HCT116 (cell line): Measurements from ENCODE around the gene RET. TPM values are rescaled to one million over a fixed set of nuclear protein-coding genes. Genes with fewer than 3 reads are reported as not detected.

Experiments
- ATAC-seq: fragments of 200-7000 bp; cut with Tn5 transposase; 2 replicates; pipeline ENCODE4 v1.9.1; 2020; ENCODE audit warnings: mild to moderate bottlenecking, moderate library complexity
- BruUV-seq: library from RNA; stranded (reverse); fragments of 400-500 nt; replicated peaks from 2 replicates; lab custom pipeline; 2021; lab: Mats Ljungman, UMichigan
- CTCF ChIA-PET: fragments of 300-600 bp; sonication (Branson Sonifier 250); formaldehyde crosslinking; loops from one replicate; lab custom pipeline; 2021; ENCODE audit warnings: antibody characterized with exemption; lab: Charles Lee
- POLR2A ChIA-PET: fragments of 300-600, 350-600 bp; sonication (Branson Sonifier 250); formaldehyde crosslinking; loops from one replicate; lab custom pipeline; 2021; ENCODE audit warnings: antibody characterized with exemption; lab: Charles Lee
- RAD21 ChIA-PET, 2 experiments: fragments of 300-600 bp; sonication (Branson Sonifier 250); formaldehyde crosslinking; loops; one replicate each; lab custom pipeline; 2023; ENCODE audit warnings: low total read pairs in 2 of 2; ENCODE audit not compliant: uncharacterized antibody in 2 of 2, unreplicated experiment in 2 of 2, low non-redundant PET in 1 of 2; lab: Charles Lee
- DNase-seq: peaks from one replicate; pipeline ENCODE4 v3.0.0-alpha.2; 2010; ENCODE audit warnings: low read depth, low spot score
- H2AFZ ChIP-seq: fragments of 200-600 bp; shearing (Covaris generic), sonication (generic); 2 replicates; pipeline ENCODE4 v1.6.1; 2017; ENCODE audit warnings: low read depth, mixed run types, mixed read lengths, antibody characterized with exemption, low read length; ENCODE audit not compliant: poor library complexity, severe bottlenecking
- H3K27ac ChIP-seq: 2 replicates; pipeline ENCODE4 v1.5.1; 2012; ENCODE audit warnings: low read depth, low read length
- H3K27me3 ChIP-seq: fragments of 200-600 bp; sonication (generic); 2 replicates; pipeline ENCODE4 v1.6.1; 2016; ENCODE audit warnings: mixed run types, low read length, mixed read lengths; ENCODE audit not compliant: insufficient read depth
- H3K36me3 ChIP-seq, 2 experiments: fragments of 200-500 bp in 1 of 2; fragments of 200-600 bp in 1 of 2; sonication (Bioruptor generic) in 1 of 2; sonication (generic) in 1 of 2; 2 replicates each; pipeline versions ENCODE4 v1.5.1 to v1.6.1; 2014 to 2016; ENCODE audit warnings: low read length in 2 of 2, inconsistent platforms in 1 of 2, mixed read lengths in 1 of 2, mixed run types in 1 of 2; ENCODE audit not compliant: insufficient read depth in 2 of 2, control insufficient read depth in 1 of 2
- H3K4me1 ChIP-seq, 2 experiments: fragments of 200-600 bp in 1 of 2; sonication (generic) in 1 of 2; 2 replicates each; pipeline versions ENCODE4 v1.5.1 to v1.6.1; 2012 to 2017; ENCODE audit warnings: low read length in 2 of 2, inconsistent platforms in 1 of 2, mild to moderate bottlenecking in 1 of 2, mixed read lengths in 1 of 2, mixed run types in 1 of 2, moderate library complexity in 1 of 2; ENCODE audit not compliant: insufficient read depth in 2 of 2, control insufficient read depth in 1 of 2
- H3K4me2 ChIP-seq: fragments of 200-600 bp; sonication (generic); 2 replicates; pipeline ENCODE4 v1.6.1; 2017; ENCODE audit warnings: mixed run types, low read length, mixed read lengths
- H3K4me3 ChIP-seq, 2 experiments: fragments of 200-600 bp in 1 of 2; sonication (generic) in 1 of 2; replicated peaks in 1 of 2; 2 replicates each; pipeline ENCODE4 v1.5.1; 2011 to 2016; ENCODE audit warnings: low read length in 2 of 2, control low read depth in 1 of 2, low read depth in 1 of 2, mild to moderate bottlenecking in 1 of 2, mixed read lengths in 1 of 2, mixed run types in 1 of 2
- H3K79me2 ChIP-seq: fragments of 200-600 bp; sonication (generic); 2 replicates; pipeline ENCODE4 v1.6.1; 2017; ENCODE audit warnings: mild to moderate bottlenecking, mixed run types, low read length, moderate library complexity, mixed read lengths; ENCODE audit not compliant: insufficient read depth
- H3K9ac ChIP-seq: fragments of 200-600 bp; sonication (generic); 2 replicates; pipeline ENCODE4 v1.6.1; 2016; ENCODE audit warnings: low read length, mixed read lengths
- H3K9me2 ChIP-seq: fragments of 200-600 bp; sonication (generic), shearing (Covaris generic); 2 replicates; pipeline ENCODE4 v1.6.1; 2017; ENCODE audit warnings: mixed run types, mild to moderate bottlenecking, moderate library complexity; ENCODE audit not compliant: insufficient read depth
- H3K9me3 ChIP-seq, 2 experiments: fragments of 200-500 bp in 1 of 2; fragments of 200-600 bp in 1 of 2; sonication (Bioruptor generic) in 1 of 2; sonication (generic) in 1 of 2; 2 replicates each; pipeline ENCODE4 v1.6.1; 2014 to 2017; ENCODE audit warnings: low read length in 2 of 2, mixed read lengths in 2 of 2, inconsistent platforms in 1 of 2, low read depth in 1 of 2, mild to moderate bottlenecking in 1 of 2, mixed run types in 1 of 2, moderate library complexity in 1 of 2; ENCODE audit not compliant: control insufficient read depth in 1 of 2, insufficient read depth in 1 of 2
- H4K20me1 ChIP-seq: fragments of 200-600 bp; sonication (generic), shearing (Covaris generic); 2 replicates; pipeline ENCODE4 v1.6.1; 2017; ENCODE audit warnings: mixed run types, mild to moderate bottlenecking, moderate library complexity; ENCODE audit not compliant: insufficient read depth
- ATF3 ChIP-seq: IDR thresholded peaks from 2 replicates; pipeline ENCODE4 v1.6.1; 2012
- CBX3 ChIP-seq: IDR thresholded peaks from 2 replicates; pipeline ENCODE4 v1.6.1; 2012; ENCODE audit warnings: low read depth
- CEBPB ChIP-seq: IDR thresholded peaks from 2 replicates; pipeline ENCODE4 v1.6.1; 2012; ENCODE audit warnings: low read depth
- CTCF ChIP-seq, 3 experiments: fragments of 200-600 bp in 1 of 3; sonication (generic) in 1 of 3; IDR thresholded peaks in 2 of 3; conservative IDR thresholded peaks in 1 of 3; 2 replicates each; pipeline ENCODE4 v1.5.1; 2012 to 2017; ENCODE audit warnings: low read depth in 2 of 3, low read length in 2 of 3, antibody characterized with exemption in 1 of 3, borderline replicate concordance in 1 of 3, control low read depth in 1 of 3, mild to moderate bottlenecking in 1 of 3, mixed read lengths in 1 of 3, mixed run types in 1 of 3, moderate library complexity in 1 of 3; ENCODE audit not compliant: insufficient read depth in 1 of 3
- EGR1 ChIP-seq: IDR thresholded peaks from 2 replicates; pipeline ENCODE4 v1.6.1; 2012; ENCODE audit warnings: low read depth
- ELF1 ChIP-seq: IDR thresholded peaks from 2 replicates; pipeline ENCODE4 v1.6.1; 2012; ENCODE audit warnings: low read depth, borderline replicate concordance
- EZH2 ChIP-seq: fragments of 200-600 bp; sonication (generic); IDR thresholded peaks from 2 replicates; pipeline ENCODE4 v1.6.1; 2017; ENCODE audit warnings: antibody characterized with exemption, mixed run types
- EZH2phosphoT487 ChIP-seq: fragments of 200-600 bp; IDR thresholded peaks from 2 replicates; pipeline ENCODE4 v1.6.1; 2018; ENCODE audit warnings: antibody characterized with exemption, borderline replicate concordance
- FOSL1 ChIP-seq: IDR thresholded peaks from 2 replicates; pipeline ENCODE4 v1.6.1; 2012; ENCODE audit warnings: low read depth
- POLR2A ChIP-seq: IDR thresholded peaks from 2 replicates; pipeline ENCODE4 v1.7.0; 2011; ENCODE audit warnings: borderline replicate concordance; ENCODE audit not compliant: insufficient read depth, insufficient read length; ENCODE audit errors: extremely low read depth
- POLR2AphosphoS5 ChIP-seq: IDR thresholded peaks from 2 replicates; pipeline ENCODE4 v1.6.1; 2011; ENCODE audit warnings: mild to moderate bottlenecking, low read depth, low read length, moderate library complexity
- RAD21 ChIP-seq: IDR thresholded peaks from 2 replicates; pipeline ENCODE4 v1.6.1; 2012; ENCODE audit warnings: low read depth, mild to moderate bottlenecking
- SIN3A ChIP-seq: IDR thresholded peaks from 2 replicates; pipeline ENCODE4 v1.6.1; 2012; ENCODE audit warnings: low read depth
- SP1 ChIP-seq: IDR thresholded peaks from 2 replicates; pipeline ENCODE4 v1.6.1; 2012; ENCODE audit warnings: low read depth
- SRF ChIP-seq: IDR thresholded peaks from 2 replicates; pipeline ENCODE4 v1.6.1; 2012; ENCODE audit warnings: low read depth
- YY1 ChIP-seq: IDR thresholded peaks from 2 replicates; pipeline ENCODE4 v1.6.1; 2011; ENCODE audit warnings: low read length, low read depth, moderate library complexity, mild to moderate bottlenecking; ENCODE audit not compliant: insufficient replicate concordance; ENCODE audit errors: extremely low read depth
- ZBTB33 ChIP-seq: IDR thresholded peaks from 2 replicates; pipeline ENCODE4 v1.6.1; 2011; ENCODE audit warnings: mild to moderate bottlenecking, low read length, moderate library complexity; ENCODE audit not compliant: insufficient replicate concordance; ENCODE audit errors: extremely low read depth
- ZNF274 ChIP-seq: fragments of 200-500 bp; sonication (Bioruptor generic); IDR thresholded peaks from 2 replicates; pipeline ENCODE4 v1.6.1; 2014; ENCODE audit warnings: mild to moderate bottlenecking, low read depth, low read length, inconsistent platforms
- intact Hi-C: fragments of 100-400 bp; cut with micrococcal nuclease; formaldehyde crosslinking; loops from 2 replicates; pipeline ENCODE4 v1.10.0; 2022
- total RNA-seq: library from RNA; stranded (reverse); gene quantifications from one replicate; pipeline ENCODE4 v1.2.1, GENCODE V29; 2021; ENCODE audit not compliant: unreplicated experiment

Gene RET
- total RNA-seq, 1 experiment from 2014 or later, result 5.9 TPM

- TF ChIP-seq ZBTB33 (no peak), CEBPB (no peak)
Measured at GRCh38 chr10:43176271-43176670, 99.4 kb downstream of the RET start (continued).

GRCh38 chr10:43177595-43177994 lies 100.7 kb downstream of the RET start:
- CTCF ChIA-PET, result no interaction called here
- intact Hi-C loops, result no loop called here
- Histone ChIP-seq H2AFZ (no peak overlapping the region), H4K20me1 (no peaks in the 10 kb centered on the region), H3K27ac (no peak overlapping the region), H3K4me3 (no peak overlapping the region), H3K79me2 (no peaks in the 10 kb centered on the region), H3K36me3 (peaks cover 0 to 2% of the 10 kb centered on the region in 2 experiments; a peak in 1 of 4 replicates), H3K4me1 (no peaks in the 10 kb centered on the region), H3K27me3 (no peaks in the 10 kb centered on the region), H3K4me2 (no peak overlapping the region), H3K9ac (no peak overlapping the region), H3K9me2 (no peaks in the 10 kb centered on the region), H3K9me3 (no peaks in the 10 kb centered on the region)
- POLR2A ChIA-PET, result no interaction called here
- RAD21 ChIA-PET, result no interaction called here
- TF ChIP-seq SIN3A, result no peak
- no peak for TF ChIP-seq SRF
- TF ChIP-seq EZH2, result no peak
- TF ChIP-seq ZNF274, result no peak
- no peak for TF ChIP-seq RAD21
- TF ChIP-seq CTCF (IDR thresholded peaks at IDR 0.05 in 2 of 3, conservative IDR thresholded peaks at IDR 0.05 in 1 of 3; ENCODE audit: borderline replicate concordance in 1 of 3, insufficient read depth in 1 of 3, low read depth in 2 of 3, low read length in 2 of 3), result no peak
- TF ChIP-seq ELF1, result no peak
- TF ChIP-seq FOSL1, result no peak
- TF ChIP-seq ATF3, result no peak
- no peak for TF ChIP-seq POLR2A
- no peak for TF ChIP-seq CEBPB
- TF ChIP-seq EGR1, result no peak
- TF ChIP-seq EZH2phosphoT487, result no peak
- no peak for TF ChIP-seq CBX3
- no peak for TF ChIP-seq SP1
- TF ChIP-seq ZBTB33, result no peak
- no peak for TF ChIP-seq POLR2AphosphoS5
- TF ChIP-seq YY1, result no peak
- no peak for DNase-seq
- no TSS peak for BruUV-seq
- no peak for ATAC-seq
